SK-N-MC (cell line): Measurements from ENCODE around the gene NKD2.

Experiments used
- EZH2 ChIP-seq: fragments of 200-600 bp; sonication (generic); IDR thresholded peaks from one replicate; pipeline ENCODE4 v1.6.1; 2017; ENCODE audit warnings: antibody characterized with exemption
- POLR2AphosphoS5 ChIP-seq: IDR thresholded peaks from 2 replicates; pipeline ENCODE4 v1.6.1; 2012; ENCODE audit warnings: mild to moderate bottlenecking, low read depth, low read length, borderline replicate concordance

- TF ChIP-seq EZH2 (no peak), POLR2AphosphoS5 (no peak)
Observed at GRCh38 chr5:1079486-1079885, 70.9 kb downstream of the NKD2 start.
